ENCODE results near the gene VEPH1.
"Not testable (repeated sequence)": the region's sequence is repeated elsewhere in the genome, so short reads cannot be mapped to it uniquely, and the experiment has no call there.

VEPH1 gene

DNA sequence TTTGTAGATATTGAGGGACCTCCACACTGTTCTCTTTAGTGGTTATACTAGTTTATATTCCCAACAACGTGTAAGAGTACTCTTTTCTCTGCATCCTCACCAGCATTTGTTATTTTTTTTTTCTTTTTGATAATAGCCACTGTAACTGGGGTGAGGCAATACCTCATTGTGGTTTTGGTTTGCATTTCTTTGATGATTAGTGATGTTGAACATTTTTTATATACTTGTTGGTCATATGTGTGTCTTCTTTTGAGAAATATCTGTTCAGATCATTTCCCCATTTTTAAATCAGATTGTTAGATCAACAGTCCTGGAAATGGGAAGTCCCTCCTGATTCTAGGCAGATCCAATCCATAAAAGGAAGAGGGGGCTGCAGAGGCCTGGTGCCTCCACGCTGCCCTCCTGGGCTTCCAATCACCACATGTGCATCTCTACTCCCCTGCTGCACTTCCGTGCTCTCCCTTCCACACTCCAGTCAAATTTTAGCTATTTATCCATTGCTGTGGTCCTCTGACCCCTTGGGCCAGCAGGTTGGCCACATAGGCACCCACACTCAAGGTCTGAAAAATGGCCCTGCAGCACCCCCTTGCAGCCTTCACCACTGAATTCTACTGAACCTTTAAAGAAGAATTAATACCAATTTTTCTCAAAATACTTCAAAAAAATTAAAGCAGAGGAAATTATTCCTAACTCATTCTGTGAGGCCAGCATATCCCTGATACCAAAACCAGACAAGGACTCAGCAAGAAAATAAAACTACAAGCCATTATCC, 154.7 kb downstream of the VEPH1 start:
- DNase-seq (ENCODE audit: low read depth) = not testable (repeated sequence)

DNA sequence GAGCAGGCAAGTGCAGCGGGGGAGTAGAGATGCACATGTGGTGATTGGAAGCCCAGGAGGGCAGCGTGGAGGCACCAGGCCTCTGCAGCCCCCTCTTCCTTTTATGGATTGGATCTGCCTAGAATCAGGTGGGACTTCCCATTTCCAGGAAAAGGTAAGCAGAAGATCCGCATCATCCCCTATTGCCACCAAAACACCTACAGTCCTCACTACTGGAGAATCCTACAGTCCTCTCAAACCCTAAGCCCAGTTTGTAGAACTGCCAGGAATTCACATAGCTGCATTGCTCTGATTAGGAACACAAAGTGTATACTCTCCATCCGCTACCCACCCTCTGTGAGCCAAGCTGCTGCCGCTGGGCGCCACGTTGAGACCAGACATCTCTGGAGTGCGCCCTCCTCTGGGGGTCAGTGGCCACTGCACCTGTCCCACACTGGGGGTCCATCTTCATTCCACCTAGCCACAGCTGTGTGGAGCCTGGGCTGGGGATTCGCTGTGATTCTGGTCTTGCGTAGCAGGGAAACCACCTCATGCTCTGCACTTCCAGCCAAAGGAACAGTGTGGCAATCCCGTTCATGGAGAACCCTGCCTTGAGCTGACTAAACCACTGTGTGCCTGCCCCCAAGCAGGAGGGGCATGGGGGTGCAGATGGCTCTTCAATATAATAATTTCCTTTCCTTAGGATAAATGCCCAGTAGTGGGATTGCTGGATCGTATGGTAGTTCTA, 155.5 kb downstream of the VEPH1 start:
- no peak for DNase-seq (ENCODE audit: low read depth)

- no peak for DNase-seq (ENCODE audit: low read depth)
Observed at GRCh38 chr3:157336252-157337009, 166.8 kb downstream of the VEPH1 start.

DNA sequence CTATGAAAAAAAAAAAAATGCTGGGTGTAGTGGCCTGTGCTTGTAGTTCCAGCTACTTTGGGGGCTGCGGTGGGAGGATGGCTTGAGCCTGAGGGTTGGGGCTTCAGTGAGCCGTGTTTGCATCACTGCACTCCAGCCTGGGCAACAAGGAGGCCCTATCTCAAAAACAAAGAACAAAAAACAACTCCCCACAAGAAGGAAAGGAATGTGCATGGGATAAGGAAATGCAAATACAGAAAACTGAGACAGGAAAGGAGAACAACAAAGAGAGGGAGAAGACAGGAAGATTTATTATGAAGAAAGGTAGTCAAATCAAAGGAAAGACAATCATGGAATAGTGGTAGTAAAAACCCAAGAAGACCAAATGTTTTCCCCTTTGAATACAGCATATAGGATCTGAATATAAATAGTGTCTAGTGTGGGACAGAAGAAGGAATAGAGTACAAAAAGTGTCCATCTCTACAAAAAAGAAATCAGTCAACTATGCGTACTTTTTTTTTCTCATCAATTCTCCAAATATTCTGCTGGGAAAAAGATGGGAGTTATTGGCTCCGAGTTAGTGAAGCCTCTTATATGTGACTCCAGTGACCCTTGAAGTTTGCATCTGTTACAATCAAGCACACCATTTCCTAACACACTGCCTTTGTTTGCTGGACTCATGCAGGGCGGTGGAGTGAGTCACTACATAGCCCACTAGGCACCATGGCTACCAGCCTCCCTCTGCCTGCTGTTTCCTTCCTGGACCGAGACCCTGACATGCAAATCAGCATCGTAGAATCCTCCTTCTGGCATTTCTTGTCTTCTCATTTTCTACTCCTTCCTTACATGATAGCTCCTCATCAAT, 167.8 kb downstream of the VEPH1 start:
- DNase-seq (ENCODE audit: low read depth) = no peak

GRCh38 chr3:157333551-157333991, 169.6 kb downstream of the VEPH1 start:
- no peak for DNase-seq (ENCODE audit: low read depth)

- no peak for DNase-seq (ENCODE audit: low read depth)
Observed at GRCh38 chr3:157330206-157330605, 173.0 kb downstream of the VEPH1 start.

DNA sequence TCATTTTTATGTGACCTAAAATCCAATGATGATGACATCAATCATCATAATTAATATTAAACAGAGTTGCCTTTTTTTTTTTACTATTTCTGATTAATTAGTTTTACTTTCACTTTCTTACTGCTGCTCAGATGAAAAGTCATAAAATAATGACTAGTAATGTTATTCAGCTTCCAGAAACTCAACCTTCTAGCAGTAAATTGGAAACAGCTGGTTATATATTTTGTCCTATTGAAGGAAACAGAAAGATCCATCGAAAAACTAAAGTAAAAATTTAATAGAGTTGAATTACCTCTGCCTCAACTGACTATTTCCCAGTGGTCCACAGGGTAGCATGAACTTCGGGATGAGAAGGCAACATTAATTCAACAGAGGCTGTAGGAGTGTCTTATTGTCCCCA, 173.7 kb downstream of the VEPH1 start:
- DNase-seq (ENCODE audit: low read depth) = no peak

DNA sequence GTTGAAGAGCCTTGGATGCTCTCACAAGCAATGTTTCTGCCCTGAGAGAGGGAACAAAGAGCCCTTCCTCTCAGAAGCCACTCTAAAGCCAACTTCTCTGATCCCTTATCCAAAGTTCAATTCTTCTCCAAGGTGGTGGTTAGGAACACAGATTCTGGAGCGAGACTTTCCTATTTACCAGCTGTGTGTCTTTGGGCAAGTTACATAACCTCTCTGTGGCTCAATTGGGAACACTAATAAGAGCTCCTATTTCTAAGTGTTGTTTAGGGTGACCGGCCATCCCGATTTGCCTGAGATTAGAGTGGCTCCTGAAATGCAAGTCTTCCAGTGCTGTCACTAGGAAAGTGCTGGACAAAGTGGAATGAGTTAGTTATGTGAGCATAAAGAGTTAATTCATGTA, 175.4 kb downstream of the VEPH1 start:
- no peak for DNase-seq (ENCODE audit: low read depth)

DNA sequence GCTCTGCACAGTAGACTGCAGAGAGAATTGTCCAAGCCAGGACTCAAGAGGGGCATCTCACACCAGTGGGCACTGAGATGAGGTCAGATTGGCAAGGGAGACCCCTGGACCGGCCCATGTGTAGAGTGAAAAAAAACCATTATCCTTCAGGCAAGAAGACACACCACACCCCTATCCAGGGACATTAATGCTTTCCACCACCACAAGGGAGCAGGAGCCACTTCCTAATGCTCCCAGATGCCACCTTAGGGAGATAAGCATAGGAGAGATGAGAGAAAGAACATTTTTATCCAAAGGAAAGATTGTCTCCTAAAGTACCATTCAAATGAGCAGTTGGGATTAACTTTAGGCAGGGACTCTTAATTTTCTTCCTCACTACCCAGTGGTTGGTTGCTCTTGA, 176.2 kb downstream of the VEPH1 start:
- DNase-seq (ENCODE audit: low read depth) = no peak

DNA sequence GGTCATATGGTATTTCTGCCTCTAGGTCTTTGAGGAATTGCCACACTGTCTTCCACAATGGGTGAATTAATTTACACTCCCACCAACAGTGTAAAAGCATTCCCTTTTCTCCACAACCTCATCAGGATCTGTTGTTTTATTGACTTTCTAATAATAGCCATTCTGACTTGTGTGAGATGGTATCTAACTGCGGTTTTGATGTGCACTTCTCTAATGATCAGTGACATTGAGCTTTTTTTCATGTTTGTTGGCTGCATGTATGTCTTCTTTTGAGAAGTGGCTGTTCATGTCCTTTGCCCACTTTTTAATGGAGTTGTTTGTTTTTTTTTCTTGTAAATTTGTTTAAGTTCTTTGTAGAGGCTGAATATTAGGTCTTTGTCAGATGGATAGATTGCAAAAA, 178.3 kb downstream of the VEPH1 start:
- not testable (repeated sequence) for DNase-seq (ENCODE audit: low read depth)

- no peak for DNase-seq (ENCODE audit: low read depth)
Observed at GRCh38 chr3:157323360-157323759, 179.9 kb downstream of the VEPH1 start.

GRCh38 chr3:157319672-157320071, 183.5 kb downstream of the VEPH1 start:
- DNase-seq (ENCODE audit: low read depth) = no peak

- DNase-seq (ENCODE audit: low read depth) = no peak
Observed at GRCh38 chr3:157318639-157319288, 184.5 kb downstream of the VEPH1 start.

GRCh38 chr3:157317895-157318294, 185.3 kb downstream of the VEPH1 start:
- DNase-seq (ENCODE audit: low read depth) = no peak

DNA sequence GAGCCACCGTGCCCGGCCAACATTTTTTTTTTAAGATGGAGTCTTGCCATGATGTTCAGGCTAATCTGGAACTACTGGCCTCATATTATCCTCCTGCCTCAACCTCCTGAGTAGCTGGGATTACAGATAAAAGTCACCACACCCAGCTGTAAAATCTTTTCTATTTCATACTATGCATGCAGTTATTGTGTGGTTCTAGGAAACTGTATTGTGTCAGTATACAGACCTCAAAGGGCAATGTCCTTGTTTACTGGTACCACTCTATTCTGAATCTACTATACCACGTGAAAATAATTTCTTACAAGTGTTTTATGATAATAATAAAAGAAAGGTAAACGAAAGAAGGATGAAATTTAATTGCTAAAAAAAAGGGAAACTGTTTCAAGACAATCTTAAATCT, 190.0 kb downstream of the VEPH1 start:
- no peak for DNase-seq (ENCODE audit: low read depth)

GRCh38 chr3:157312376-157312745, 190.9 kb downstream of the VEPH1 start:
- DNase-seq (ENCODE audit: low read depth) = no peak

DNA sequence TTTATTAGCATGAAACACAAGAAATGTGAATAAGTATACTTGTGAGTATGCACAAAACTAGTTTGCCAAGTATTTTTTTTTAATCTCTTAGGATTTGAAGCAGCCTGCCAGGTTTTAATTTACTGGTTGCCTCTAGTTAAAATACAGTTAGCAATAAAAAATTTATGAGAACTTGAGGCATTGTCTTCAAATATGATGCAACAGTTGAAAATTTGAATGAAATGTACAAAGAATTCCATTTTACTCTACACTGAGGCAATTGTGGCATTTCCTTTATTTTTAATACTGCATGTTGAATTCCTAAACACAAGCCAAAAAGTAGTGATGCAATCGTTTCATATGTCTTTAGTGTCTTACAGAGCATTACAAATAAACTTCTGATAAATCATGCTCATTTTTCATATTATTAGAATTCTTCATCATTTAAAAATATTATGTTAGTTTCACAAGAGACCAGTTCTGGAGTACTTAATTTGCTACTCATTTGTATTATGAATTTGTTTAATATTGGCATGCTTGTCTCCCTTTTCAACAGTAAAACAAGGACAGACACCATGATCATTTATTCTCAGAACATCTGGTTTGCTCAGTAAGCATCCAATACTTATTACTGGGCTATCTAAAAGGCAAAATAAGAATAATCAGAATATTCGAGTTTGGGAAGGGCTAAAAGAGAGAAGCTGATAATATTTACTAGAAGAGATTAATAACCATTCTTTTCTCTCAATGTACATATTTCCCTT, 191.4 kb downstream of the VEPH1 start:
- DNase-seq (ENCODE audit: low read depth) = no peak

DNA sequence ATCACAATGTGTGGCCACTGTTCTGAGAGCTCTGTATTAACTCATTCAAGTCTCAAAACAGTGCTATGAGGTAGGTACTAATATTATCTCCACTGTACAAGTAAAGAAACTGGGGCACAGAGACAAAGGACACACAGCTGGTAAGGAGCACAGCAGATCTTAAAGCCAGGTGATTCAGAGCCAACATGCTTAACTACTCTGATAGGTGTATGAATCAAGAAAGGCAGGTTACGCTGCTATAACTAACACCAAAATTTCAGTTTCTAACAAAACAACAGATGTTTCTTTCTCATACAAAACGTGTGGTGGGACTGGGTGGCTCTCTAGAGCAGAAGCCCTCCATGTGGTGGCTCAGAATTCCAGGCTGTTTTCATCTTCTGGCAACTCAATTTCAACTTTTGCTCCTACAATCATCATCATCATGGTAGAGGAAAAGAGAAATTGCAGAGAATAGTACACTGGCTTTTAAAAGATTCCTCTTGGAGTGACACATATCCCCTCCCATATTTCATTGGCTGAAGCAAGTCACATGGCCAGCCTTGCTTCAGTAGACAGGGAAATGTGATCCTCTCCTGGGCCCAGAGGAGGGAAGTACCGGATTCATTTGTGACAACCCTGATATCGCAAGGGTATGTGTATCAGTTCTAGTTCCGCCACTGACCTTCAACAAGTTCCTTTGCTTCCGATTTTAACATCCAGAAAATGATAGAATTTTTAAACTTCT, 192.7 kb downstream of the VEPH1 start:
- no peak for DNase-seq (ENCODE audit: low read depth)

DNA sequence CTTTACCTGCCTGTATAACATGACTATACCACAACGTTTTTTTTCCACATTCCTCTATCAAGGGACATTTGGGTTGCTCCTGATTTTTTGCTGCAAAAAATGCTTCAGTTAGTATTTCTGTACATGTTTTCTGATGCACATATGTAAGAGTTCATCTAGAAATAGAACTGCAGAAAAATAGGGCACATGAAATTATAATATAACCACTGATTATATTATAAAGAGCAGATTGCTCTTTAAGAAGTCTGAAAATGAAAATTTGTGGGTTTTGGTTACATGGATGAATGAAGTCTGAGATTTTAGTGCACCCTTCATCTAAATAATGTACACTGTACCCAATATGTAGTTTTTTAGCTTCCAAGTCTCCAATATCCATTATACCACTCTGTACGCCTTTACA, 196.7 kb downstream of the VEPH1 start:
- no peak for DNase-seq (ENCODE audit: low read depth)

DNA sequence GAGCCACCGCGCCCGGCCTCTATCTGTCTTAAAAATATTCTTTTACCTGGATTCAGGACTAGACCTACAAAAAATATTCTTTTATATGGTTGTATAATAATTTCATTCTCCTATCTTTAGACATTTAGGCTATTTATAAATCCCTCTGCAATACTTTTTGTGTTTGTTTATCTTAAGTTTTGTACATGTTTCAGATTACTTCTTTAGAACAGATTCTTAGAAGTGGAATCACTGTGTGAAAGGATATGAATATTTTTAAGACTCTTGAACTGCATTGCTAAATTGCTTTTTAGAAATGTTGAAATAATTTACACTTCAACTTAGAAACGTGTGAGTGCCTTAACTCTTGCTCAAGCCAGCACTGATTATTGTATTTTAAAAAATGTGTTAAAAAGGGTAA, 197.8 kb downstream of the VEPH1 start:
- DNase-seq (ENCODE audit: low read depth) = no peak
